ENCODE measurements around the gene NDFIP1.

- no peak for TF ChIP-seq SP1 (CRISPR knock-in tag; conservative IDR thresholded peaks at IDR 0.05)
- TF ChIP-seq, protein P1, sequence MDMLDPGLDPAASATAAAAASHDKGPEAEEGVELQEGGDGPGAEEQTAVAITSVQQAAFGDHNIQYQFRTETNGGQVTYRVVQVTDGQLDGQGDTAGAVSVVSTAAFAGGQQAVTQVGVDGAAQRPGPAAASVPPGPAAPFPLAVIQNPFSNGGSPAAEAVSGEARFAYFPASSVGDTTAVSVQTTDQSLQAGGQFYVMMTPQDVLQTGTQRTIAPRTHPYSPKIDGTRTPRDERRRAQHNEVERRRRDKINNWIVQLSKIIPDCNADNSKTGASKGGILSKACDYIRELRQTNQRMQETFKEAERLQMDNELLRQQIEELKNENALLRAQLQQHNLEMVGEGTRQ (CRISPR knock-in tag; IDR thresholded peaks at IDR 0.05) = no peak
- TF ChIP-seq, protein P2, sequence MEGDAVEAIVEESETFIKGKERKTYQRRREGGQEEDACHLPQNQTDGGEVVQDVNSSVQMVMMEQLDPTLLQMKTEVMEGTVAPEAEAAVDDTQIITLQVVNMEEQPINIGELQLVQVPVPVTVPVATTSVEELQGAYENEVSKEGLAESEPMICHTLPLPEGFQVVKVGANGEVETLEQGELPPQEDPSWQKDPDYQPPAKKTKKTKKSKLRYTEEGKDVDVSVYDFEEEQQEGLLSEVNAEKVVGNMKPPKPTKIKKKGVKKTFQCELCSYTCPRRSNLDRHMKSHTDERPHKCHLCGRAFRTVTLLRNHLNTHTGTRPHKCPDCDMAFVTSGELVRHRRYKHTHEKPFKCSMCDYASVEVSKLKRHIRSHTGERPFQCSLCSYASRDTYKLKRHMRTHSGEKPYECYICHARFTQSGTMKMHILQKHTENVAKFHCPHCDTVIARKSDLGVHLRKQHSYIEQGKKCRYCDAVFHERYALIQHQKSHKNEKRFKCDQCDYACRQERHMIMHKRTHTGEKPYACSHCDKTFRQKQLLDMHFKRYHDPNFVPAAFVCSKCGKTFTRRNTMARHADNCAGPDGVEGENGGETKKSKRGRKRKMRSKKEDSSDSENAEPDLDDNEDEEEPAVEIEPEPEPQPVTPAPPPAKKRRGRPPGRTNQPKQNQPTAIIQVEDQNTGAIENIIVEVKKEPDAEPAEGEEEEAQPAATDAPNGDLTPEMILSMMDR (IDR thresholded peaks at IDR 0.05) = peak; percentile 85
- no peak for TF ChIP-seq ZNF138 (CRISPR knock-in tag; conservative IDR thresholded peaks at IDR 0.05)
- TF ChIP-seq ZNF425 (CRISPR knock-in tag; conservative IDR thresholded peaks at IDR 0.05) = no peak
- TF ChIP-seq CBFB (CRISPR knock-in tag; IDR thresholded peaks at IDR 0.05; ENCODE audit: low read depth) = no peak
- no peak for TF ChIP-seq JUN (CRISPR knock-in tag; IDR thresholded peaks at IDR 0.05)
- no peak for TF ChIP-seq ZNF671 (CRISPR knock-in tag; IDR thresholded peaks at IDR 0.05)
- no peak for TF ChIP-seq ELF4 (CRISPR knock-in tag; IDR thresholded peaks at IDR 0.05; ENCODE audit: low read depth)
- no peak for TF ChIP-seq USF1 (CRISPR knock-in tag; IDR thresholded peaks at IDR 0.05)
- TF ChIP-seq ZBTB21 (CRISPR knock-in tag; IDR thresholded peaks at IDR 0.05; ENCODE audit: borderline replicate concordance) = no peak
- no peak for TF ChIP-seq ZNF121 (CRISPR knock-in tag; IDR thresholded peaks at IDR 0.05)
Observed at GRCh38 chr5:142151436-142152383, 43.1 kb downstream of the NDFIP1 start.
